Measurements from ENCODE around the gene TP53BP1. TPM values are rescaled to one million over a fixed set of nuclear protein-coding genes. Genes with fewer than 3 reads are reported as not detected.

Gene TP53BP1
- total RNA-seq, 1 donor from 2014 or later = 41.0 TPM

DNA sequence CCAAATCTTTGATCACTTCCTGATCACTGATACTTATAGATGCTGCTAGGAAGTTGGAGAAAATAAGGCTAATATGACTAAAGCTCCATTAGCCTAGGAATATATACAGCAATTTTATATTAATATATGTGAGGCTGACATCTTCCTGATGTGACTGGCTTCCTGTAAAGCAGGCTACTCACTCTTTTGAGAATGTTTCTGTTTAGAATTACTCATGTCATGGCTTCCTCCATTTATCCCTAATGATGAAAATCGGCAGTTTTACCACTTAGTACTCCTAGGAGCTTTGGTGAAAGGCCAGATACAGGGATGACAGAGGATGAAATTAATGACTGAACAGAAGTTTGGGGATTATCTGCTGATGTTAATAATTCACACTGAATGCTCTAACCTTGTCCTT, 20.6 kb upstream of the TP53BP1 start:
- Histone ChIP-seq H3K27ac (no peak overlapping the region), H3K4me1 (peaks cover 37% of the 10 kb centered on the region), H3K9me3 (no peaks in the 10 kb centered on the region), H3K36me3 (no peaks in the 10 kb centered on the region), H3K27me3 (ENCODE audit: low read depth) (peaks cover 5% of the 10 kb centered on the region), H3K4me3 (no peak overlapping the region)
- DNase-seq (no peak), ATAC-seq (no peak)
- TF ChIP-seq, protein P1, sequence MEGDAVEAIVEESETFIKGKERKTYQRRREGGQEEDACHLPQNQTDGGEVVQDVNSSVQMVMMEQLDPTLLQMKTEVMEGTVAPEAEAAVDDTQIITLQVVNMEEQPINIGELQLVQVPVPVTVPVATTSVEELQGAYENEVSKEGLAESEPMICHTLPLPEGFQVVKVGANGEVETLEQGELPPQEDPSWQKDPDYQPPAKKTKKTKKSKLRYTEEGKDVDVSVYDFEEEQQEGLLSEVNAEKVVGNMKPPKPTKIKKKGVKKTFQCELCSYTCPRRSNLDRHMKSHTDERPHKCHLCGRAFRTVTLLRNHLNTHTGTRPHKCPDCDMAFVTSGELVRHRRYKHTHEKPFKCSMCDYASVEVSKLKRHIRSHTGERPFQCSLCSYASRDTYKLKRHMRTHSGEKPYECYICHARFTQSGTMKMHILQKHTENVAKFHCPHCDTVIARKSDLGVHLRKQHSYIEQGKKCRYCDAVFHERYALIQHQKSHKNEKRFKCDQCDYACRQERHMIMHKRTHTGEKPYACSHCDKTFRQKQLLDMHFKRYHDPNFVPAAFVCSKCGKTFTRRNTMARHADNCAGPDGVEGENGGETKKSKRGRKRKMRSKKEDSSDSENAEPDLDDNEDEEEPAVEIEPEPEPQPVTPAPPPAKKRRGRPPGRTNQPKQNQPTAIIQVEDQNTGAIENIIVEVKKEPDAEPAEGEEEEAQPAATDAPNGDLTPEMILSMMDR (IDR thresholded peaks at IDR 0.05) = no peak
- intact Hi-C loops (cut with DNase I) = no loop called here

DNA sequence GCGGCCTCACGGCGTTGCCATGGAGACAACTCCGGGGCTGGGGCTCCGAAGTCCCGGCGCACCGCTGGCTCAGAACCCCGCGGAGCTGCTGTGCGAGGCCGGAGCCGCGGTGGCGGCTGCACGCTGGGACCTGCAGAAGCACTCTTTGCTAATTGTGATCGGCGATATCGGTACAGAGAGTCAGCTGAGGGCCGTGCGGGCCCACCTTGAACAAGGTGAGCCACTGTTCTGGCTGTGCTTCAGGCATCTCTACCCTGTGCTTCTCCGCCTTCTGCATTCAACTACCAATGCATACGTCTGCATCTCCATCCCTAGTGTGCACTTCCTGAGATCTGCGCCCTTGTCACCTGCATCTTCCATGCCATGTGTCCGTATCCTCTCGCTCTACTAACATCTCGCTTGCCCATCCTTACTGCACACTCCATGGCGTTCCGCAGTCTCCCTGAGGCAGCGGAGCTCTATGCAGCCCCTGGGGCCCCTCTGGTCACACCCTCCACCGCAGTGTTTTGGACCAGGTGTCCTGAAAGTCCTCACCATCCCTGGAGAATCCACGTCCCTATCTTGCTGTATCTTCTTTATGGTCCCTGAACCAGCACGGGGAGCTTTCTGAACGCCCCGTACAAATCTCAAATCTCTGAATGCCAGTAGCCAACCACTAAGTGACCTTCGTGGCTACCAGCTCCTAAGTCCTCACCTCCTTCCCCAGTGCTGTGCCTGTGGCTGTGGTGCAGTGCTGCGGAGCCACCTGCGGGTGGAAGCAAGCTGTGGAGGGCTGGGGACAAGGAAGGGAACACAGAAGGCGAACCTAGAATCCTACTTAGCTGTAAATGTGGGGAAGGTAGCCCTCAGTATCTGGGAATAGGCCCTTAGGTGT, 18.3 kb upstream of the TP53BP1 start:
- Histone ChIP-seq H3K4me1 (peaks cover 23% of the 10 kb centered on the region), H3K27ac (peak overlapping the region; percentile 76), H3K4me3 (peak overlapping the region; percentile 70), H3K36me3 (no peaks in the 10 kb centered on the region), H3K9me3 (no peaks in the 10 kb centered on the region), H3K27me3 (ENCODE audit: low read depth) (no peaks in the 10 kb centered on the region)
- DNase-seq (no peak), ATAC-seq (no peak)
- intact Hi-C loops (cut with DNase I) = no loop called here
- TF ChIP-seq, protein P1 (IDR thresholded peaks at IDR 0.05) = no peak

DNA sequence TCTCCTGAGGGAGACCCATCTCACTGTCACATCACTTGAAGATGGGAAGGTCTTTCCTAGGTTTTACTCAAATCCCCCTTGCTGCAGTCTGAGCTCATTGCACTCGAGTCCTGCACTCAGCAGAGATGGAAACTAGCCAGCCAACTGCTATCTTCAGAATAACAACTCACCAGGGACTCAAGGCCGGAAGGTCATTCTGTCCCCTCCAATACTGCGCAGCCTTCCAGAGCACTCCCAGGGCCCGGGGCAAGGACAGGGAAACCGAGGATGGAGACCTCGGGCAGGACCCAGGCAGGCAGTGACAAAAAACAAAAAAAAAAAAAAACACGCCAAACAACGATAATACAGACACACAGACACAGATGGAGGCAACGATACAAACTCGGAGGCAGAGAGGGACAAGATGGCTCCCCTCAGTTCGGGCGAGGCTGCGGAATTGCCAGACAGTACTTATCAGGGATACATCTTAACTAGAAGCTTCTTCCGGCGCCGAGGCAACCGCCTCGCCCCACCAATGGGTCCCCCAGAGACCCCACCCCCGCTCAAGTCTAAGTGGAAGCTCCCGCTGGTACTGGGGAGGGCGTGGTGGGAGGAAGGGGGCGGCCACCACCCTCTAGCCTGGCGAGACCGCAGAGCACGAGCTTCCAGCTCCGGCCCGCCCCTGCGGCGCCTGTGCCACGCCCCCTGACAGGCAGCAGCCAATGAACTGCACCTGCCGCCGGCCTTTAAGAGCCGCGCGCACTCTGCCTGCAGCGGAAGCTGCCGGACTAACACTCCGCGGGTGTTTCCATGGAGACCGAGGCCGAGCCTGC, 17.4 kb upstream of the TP53BP1 start:
- peak; percentile 99 to 100 for ATAC-seq
- Histone ChIP-seq H3K36me3 (no peaks in the 10 kb centered on the region), H3K27ac (peak overlapping the region; percentile 76), H3K9me3 (no peaks in the 10 kb centered on the region), H3K4me1 (peaks cover 23% of the 10 kb centered on the region), H3K27me3 (ENCODE audit: low read depth) (no peaks in the 10 kb centered on the region), H3K4me3 (peak overlapping the region; percentile 70)
- DNase-seq = peak; percentile 99
- TF ChIP-seq, protein P1 (IDR thresholded peaks at IDR 0.05) = peak; percentile 18
- intact Hi-C loops (cut with DNase I) = no loop called here

DNA sequence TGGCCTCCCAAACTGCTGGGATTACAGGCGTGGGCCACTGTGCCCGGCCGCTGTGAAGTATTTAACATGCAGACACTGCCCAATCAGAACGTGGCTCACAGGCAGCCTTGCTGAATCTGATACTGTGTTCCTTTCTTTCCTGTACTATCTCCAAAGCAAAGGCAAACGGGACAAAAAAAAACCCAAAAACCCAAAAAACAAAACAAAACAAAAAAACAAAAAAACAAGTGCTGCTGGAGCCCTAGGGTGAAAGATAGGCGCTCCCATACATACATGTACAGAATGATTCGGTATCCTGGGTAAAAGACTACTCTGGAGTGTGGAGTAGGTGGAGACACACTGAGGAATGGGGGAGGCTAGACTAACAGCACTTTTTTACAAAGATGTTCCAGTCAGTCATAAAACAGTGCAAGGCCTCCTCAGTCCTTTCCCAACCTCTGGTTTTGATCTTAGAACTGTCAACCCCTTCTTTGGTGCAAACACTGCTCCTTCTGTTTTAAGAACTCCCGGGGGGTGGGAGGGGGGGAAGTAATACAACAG, 16.8 kb upstream of the TP53BP1 start:
- intact Hi-C loops (cut with DNase I) = no loop called here
- H3K4me3 ChIP-seq = peak overlapping the region; percentile 70
- H3K9me3 ChIP-seq = no peaks in the 10 kb centered on the region
- no peaks in the 10 kb centered on the region for H3K36me3 ChIP-seq
- DNase-seq (no peak), ATAC-seq (no peak)
- H3K4me1 ChIP-seq = peaks cover 23% of the 10 kb centered on the region
- H3K27ac ChIP-seq = peak overlapping the region; percentile 76
- TF ChIP-seq, protein P1 (IDR thresholded peaks at IDR 0.05) = no peak
- no peaks in the 10 kb centered on the region for H3K27me3 ChIP-seq (ENCODE audit: low read depth)

DNA sequence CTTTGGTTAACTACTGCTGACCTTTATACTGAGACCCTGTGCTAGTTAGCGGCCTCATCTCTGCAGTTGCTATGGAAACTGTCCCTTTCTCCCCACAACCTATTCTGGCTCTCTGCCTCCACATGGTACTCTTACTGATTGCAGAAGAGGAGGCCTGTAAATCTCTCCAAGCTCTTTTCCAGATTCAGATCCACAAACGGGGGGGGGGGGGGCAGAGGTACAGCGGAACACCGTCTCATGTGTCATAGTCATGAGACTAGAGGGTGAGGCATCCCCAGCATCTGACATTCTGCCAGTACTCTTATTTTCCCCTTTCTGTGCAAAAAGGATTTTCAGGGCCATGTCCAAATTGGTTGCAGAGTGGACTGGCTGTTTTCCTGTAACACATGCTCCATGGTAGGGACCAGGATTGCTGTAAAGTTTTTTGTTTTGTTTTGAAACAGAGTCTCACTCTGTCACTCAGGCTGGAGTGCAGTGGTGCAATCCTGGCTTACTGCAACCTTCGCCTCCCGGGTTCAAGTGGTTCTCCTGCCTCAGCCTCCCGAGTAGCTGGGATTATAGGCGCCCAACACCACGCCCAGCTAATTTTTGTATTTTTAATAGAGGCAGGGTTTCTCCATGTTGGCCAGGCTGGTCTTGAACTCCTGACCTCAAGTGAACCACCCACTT, 16.2 kb upstream of the TP53BP1 start:
- Histone ChIP-seq H3K27me3 (ENCODE audit: low read depth) (no peaks in the 10 kb centered on the region), H3K4me1 (peaks cover 17% of the 10 kb centered on the region), H3K9me3 (no peaks in the 10 kb centered on the region), H3K4me3 (peak overlapping the region; percentile 70), H3K27ac (peak overlapping the region; percentile 76), H3K36me3 (no peaks in the 10 kb centered on the region)
- intact Hi-C loops (cut with DNase I) = no loop called here
- TF ChIP-seq, protein P1 (IDR thresholded peaks at IDR 0.05) = no peak
- no peak for ATAC-seq
- DNase-seq = no peak
